Lower leg skin (tissue), 3 donors: Measurements from ENCODE around the gene LGR6.

Experiments used
- POLR2A ChIP-seq, 2 donors: fragments of 450-650 bp; IDR thresholded peaks; one replicate each; pipeline ENCODE4 v1.6.1; 2016 to 2017; ENCODE audit warnings: antibody characterized with exemption in 2 of 2, mild to moderate bottlenecking in 1 of 2, moderate library complexity in 1 of 2
- TF ChIP-seq, protein P1 (sequence below), 3 donors: fragments of 450-650 bp; IDR thresholded peaks; one replicate each; pipeline ENCODE4 v1.5.1; 2016; ENCODE audit warnings: antibody characterized with exemption in 3 of 3, mild to moderate bottlenecking in 3 of 3, moderate library complexity in 2 of 3

DNA sequence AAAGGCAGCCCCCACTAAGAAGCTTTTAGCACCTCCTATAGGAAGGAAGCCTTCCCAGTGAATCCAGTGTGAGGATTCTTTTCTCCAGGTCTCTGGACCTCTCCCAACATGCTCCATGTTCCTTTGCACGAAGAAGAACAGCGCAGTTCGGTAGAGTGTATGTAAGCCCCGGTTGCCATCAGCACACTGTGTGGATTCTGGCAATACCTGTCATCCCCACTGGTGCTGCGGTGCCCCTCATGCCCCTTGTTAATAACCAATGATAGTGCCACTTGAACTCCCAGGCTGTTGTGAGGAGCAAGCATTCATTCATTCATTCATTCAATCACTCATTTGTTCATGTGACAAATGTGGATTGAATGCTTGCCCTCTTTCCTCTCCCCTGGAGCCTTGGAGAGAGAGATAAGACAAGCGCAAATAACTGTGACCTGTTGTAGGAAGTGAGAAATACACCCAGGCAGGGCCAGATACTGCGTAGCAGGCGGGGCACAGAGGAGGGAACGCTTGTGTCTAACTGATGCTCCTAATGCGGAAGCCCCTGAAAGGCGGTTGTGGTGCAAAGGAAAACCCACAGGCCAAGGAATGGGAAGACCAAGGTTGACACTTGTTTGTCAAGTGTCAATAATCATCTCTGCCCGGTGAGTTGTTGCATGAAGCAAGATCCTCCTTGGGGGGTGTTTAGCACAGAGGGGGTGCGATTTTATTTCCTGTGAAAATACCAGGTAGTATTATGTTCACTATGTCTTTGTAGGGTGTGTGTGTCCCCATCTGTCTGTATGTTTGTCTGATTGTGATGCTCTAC, 9.8 kb downstream of the LGR6 start:
- TF ChIP-seq, protein P1, sequence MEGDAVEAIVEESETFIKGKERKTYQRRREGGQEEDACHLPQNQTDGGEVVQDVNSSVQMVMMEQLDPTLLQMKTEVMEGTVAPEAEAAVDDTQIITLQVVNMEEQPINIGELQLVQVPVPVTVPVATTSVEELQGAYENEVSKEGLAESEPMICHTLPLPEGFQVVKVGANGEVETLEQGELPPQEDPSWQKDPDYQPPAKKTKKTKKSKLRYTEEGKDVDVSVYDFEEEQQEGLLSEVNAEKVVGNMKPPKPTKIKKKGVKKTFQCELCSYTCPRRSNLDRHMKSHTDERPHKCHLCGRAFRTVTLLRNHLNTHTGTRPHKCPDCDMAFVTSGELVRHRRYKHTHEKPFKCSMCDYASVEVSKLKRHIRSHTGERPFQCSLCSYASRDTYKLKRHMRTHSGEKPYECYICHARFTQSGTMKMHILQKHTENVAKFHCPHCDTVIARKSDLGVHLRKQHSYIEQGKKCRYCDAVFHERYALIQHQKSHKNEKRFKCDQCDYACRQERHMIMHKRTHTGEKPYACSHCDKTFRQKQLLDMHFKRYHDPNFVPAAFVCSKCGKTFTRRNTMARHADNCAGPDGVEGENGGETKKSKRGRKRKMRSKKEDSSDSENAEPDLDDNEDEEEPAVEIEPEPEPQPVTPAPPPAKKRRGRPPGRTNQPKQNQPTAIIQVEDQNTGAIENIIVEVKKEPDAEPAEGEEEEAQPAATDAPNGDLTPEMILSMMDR (IDR thresholded peaks at IDR 0.05): no peak
- TF ChIP-seq POLR2A (IDR thresholded peaks at IDR 0.05): no peak
